SK-MEL-5 (cell line): ENCODE data around the gene CD37. TPM values are rescaled to one million over a fixed set of nuclear protein-coding genes. Genes with fewer than 3 reads are reported as not detected.
"Not testable (repeated sequence)": the region's sequence is repeated elsewhere in the genome, so short reads cannot be mapped to it uniquely, and the experiment has no call there.

ENCODE experiments used
- DNase-seq: peaks from one replicate; pipeline ENCODE4 v3.0.0-alpha.2; 2016; ENCODE audit warnings: low read depth, low spot score
- in situ Hi-C: cut with HindIII; loops from 2 replicates; pipeline ENCODE4 v1.10.0; 2016; ENCODE audit warnings: low sequenced_read_pairs, high pct_unique_total_duplicates, low pct_unique_long_range_greater_than_20kb
- total RNA-seq: library from RNA; depleted of rRNA; stranded (reverse); fragments of >200 nt; shearing (Covaris generic); gene quantifications from 2 replicates; pipeline ENCODE4 v1.2.3, GENCODE V29; 2014

CD37 gene
- total RNA-seq, 1 experiment from 2014 or later, result not detected

GRCh38 chr19:49362929-49363267 is 27.7 kb downstream of the CD37 start:
- in situ Hi-C loops, result no loop called here
- no peak for DNase-seq

DNA sequence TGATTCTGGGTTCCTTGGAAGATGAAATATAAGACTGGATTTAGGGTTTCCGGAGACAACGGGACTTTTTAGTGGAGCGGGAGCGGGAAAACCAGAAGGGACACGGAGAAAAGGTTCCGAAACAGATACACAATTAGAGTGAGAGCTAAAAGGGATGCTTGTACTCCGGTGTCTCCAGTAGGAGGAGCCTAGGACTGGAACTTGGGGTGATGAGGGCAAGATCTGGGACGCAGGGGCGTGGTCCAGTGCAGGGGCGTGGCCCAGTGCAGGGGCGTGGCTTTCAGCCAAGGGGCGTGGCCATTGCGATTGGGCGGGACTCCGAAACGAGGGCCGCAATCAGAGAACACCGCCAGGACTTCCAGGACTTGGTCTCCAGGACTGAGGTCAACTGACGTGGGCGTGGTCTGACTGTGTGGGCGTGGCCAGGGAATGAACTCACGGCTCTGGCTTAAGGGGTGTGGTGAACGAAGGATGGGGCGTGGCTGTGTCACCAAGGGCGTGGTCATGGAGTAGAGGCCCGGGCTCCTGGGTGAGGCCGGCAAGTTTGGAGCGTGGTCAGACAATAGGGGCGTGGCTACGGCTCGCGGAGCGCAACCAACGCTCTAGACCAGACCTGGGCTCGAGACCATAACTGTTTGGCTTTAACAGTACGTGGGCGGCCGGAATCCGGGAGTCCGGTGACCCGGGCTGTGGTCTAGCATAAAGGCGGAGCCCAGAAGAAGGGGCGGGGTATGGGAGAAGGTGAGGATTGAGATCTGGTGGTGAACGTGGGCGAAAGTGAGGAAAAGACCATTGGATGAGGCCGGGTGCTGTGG is 28.3 kb downstream of the CD37 start, which contains the start of gene DKKL1:
TSS of gene DKKL1 (plus strand) at position 610 of the 815 bp plus-strand sequence. CDS start at position 732, 122 bp downstream.
- DNase-seq, result peak; percentile 99
- in situ Hi-C loops, result no loop called here

DNA sequence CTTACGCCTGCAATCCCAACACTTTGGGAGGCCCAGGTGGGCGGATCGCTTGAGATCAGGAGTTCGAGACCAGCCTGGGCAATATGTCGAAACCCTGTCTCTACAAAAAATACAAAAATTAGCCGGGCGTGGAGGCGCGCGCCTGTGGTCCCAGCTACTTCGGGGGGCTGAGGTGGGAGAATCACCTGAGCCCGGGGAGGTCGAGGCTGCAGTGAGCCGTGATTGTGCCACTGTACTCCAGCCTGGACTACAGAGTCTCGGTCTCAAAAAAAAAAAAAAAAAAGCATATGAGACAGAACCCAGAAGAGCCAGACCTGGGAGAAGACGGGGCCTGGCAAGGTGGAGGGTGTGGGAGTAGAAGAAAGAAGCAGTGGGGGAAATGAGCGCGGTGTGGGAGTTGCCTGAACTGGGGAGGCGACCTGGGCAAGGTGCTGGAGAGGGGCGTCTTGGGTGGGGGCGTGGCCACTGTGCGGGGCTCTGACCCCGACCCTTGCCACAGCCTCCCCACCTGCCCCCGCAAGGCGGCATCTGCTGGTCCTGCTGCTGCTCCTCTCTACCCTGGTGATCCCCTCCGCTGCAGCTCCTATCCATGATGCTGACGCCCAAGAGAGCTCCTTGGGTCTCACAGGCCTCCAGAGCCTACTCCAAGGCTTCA is 29.0 kb downstream of the CD37 start:
- in situ Hi-C loops, result no loop called here
- no peak for DNase-seq

DNA sequence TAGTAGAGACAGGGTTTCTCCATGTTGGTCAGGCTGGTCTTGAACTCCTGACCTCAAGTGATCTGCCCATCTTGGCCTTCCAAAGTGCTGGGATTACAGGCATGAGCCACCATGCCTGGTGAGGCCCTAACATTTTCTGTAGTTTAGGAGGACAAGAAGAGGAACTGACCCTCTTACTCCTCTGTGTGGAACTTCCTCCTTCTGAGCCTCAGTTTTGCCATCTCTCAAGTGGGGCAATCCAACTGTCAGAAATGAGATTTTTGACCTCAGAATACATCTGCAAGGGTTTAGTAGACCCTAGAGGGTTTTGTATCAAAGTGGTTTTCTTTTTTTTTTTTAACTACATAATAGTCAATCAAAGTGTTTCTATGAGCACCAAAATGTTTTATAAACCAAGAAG is 30.9 kb downstream of the CD37 start:
- DNase-seq, result no peak
- in situ Hi-C loops, result no loop called here

DNA sequence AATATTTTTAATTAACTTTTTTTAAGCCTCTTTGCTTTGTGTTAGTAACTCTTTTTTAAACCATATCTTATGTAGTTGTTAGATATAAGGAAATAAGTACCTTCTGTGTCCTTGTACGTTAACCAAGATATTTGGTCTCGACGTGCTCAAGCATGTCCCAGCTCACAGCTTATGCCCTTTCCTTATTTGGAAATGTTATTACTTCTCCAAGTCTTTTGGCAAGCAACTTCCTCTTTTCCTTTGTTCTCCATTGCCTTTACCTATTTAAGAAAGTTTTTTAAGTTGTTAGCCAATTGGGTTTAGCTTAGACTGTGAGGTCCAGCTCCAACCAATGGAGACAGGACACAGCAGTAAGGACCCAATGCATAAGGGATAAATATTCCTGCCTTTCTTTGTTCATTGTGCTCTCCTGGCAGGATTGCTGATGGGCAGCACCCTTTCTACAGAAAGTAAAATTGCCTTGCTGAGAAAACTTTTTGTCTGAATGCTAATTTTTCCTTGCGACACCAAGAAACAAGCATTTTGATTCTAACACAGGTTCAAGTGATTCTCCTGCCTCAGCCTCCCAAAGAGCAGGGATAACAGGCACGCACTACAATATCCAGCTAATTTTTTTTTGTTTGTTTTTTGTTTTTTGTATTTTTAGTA is 33.6 kb downstream of the CD37 start:
- no peak for DNase-seq
- in situ Hi-C loops, result no loop called here

- in situ Hi-C loops, result no loop called here
- DNase-seq, result no peak
Observed at GRCh38 chr19:49371184-49371583, 36.0 kb downstream of the CD37 start.

DNA sequence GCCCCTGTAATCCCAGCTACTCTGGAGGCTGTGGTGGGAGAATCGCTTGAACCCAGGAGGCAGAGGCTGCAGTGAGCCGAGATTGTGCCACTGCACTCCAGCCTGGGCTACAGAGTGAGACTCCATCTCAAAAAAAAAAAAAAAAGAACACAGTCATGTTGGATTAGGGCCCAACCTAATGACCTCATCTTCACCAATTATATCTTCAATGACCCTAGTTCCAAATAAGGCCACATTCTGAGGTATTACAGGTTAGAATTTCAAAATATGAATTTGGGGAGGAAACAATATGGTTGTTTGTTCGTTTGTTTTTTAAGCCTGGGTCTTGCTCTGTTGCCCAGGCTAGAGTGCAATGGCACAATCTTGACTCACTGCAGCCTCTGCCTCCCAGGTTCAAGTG is 38.0 kb downstream of the CD37 start:
- DNase-seq, in situ Hi-C loops: not testable (repeated sequence)

GRCh38 chr19:49374665-49375434 is 39.6 kb downstream of the CD37 start:
- in situ Hi-C loops, result no loop called here

DNA sequence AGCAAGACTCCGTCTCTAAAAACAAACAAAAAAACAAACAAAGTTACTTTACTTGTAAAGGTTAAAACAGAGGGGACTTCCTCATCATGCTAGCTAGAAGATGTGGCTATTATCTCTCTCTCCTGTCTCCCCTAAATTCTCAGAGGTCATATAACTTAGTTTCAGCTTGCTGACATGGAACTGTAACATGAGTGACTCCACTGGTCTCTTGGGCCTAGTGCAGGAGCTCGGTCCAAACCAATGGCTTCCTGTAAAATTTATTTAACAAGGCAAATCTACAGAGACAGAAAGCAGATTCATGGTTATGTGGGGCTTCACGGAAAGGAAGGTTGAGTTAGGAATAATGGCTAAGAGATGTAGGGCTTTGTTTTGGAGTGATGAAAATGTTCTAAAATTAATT is 43.3 kb downstream of the CD37 start:
- no peak for DNase-seq
- in situ Hi-C loops, result no loop called here

More at GRCh38 chr19:49374665-49375434, 39.6 kb downstream of the CD37 start:
- DNase-seq, result no peak

DNA sequence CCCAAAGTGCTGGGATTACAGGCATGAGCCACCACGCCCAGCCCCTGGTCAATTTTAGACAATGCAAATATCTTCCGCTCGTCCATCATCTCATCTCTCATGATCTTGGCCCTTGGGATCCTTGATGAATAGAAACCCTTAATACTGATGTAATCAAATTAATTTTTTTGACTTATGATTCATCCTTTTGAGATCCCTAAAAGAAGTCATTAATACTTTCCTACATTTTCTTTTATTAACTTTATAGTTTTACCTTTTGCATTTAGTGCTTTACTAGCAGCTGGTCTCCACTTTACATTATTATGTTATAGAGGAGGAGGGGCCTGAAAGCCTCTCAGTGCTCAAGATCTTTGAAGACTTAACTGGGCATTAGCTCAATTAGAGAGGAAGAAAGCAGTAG is 45.2 kb downstream of the CD37 start:
- no peak for DNase-seq
- in situ Hi-C loops, result no loop called here

GRCh38 chr19:49382639-49383038 is 47.4 kb downstream of the CD37 start:
- in situ Hi-C loops, result no loop called here
- no peak for DNase-seq

- no peak for DNase-seq
- in situ Hi-C loops, result no loop called here
Observed at GRCh38 chr19:49383599-49383998, 48.4 kb downstream of the CD37 start.

DNA sequence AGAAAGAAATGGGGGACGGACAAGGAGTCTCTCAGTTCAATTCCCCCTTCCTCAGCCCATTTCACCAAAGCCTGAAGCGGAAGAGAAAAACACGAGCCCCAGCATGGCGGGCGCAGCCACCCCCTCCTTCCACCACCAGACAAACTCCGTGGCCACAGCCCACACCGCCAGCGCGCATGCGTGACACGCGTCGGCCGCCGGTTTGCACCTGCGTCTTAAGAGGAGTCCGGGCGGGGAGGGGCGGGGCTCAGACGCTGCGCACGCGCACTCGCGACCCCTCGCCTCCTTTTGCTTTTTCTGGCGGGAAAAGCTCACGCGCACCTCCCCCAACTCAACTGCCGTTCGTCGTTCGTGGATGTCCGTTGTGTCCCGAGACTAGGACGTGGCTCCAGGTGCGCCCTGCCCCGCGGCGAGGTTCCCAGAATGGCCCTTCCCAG is 52.7 kb downstream of the CD37 start, which contains the start of gene KASH5:
TSS of gene KASH5 (plus strand) at position 314 of the 437 bp plus-strand sequence. CDS start 2,635 bp downstream, outside the sequence.
- in situ Hi-C loops, result no loop called here
- peak; percentile 93 for DNase-seq

GRCh38 chr19:49389406-49389805 is 54.2 kb downstream of the CD37 start:
- in situ Hi-C loops, result no loop called here

More at GRCh38 chr19:49389406-49389805, 54.2 kb downstream of the CD37 start:
- DNase-seq, result no peak
